ENCODE data around the gene KRT36. TPM values are rescaled to one million over a fixed set of nuclear protein-coding genes. Genes with fewer than 3 reads are reported as not detected.
A peak's percentile ranks its signal among the peaks of the same experiment; 100 is the strongest.

KRT36 gene
- polyA plus RNA-seq, 1 donor (not counting 4 experiments of a cell fraction or from before 2014, with no cell fraction given): not detected

- H2AFZ ChIP-seq (ENCODE audit: control insufficient read depth, low read length): no peak overlapping the region
- H3K9ac ChIP-seq (ENCODE audit: control insufficient read depth, extremely low read depth, insufficient read depth, low read length): no peak overlapping the region
- FAIRE-seq: no peak
- H4K20me1 ChIP-seq (ENCODE audit: control insufficient read depth, extremely low read depth, insufficient read depth, low read length): no peaks in the 10 kb centered on the region
- no peak overlapping the region for H3K27ac ChIP-seq (ENCODE audit: control insufficient read depth, insufficient read depth, low read length)
- H3K9me1 ChIP-seq (ENCODE audit: control insufficient read depth, extremely low read depth, insufficient read depth, low read length): peaks cover 2% of the 10 kb centered on the region
- no peak for TF ChIP-seq EZH2 (IDR thresholded peaks at IDR 0.05; ENCODE audit: low read length)
- no peak for TF ChIP-seq CTCF (optimal IDR thresholded peaks at IDR 0.05 in 1 of 3, IDR thresholded peaks at IDR 0.05 in 1 of 3, conservative IDR thresholded peaks at IDR 0.05 in 1 of 3; ENCODE audit: extremely low read depth in 1 of 3, insufficient read depth in 2 of 3, low read length in 3 of 3)
- peaks cover 0 to 13% of the 10 kb centered on the region in 2 experiments for H3K36me3 ChIP-seq (ENCODE audit: control insufficient read depth in 2 of 2, extremely low read depth in 1 of 2, insufficient read depth in 2 of 2, low read length in 2 of 2)
- peak overlapping the region; percentile 78 for H3K4me2 ChIP-seq (ENCODE audit: control insufficient read depth, extremely low read depth, insufficient read depth, low read depth, low read length)
- H3K79me2 ChIP-seq (ENCODE audit: control insufficient read depth, insufficient read depth, low read length): no peaks in the 10 kb centered on the region
- peak overlapping the region; percentile 25 to 58 (median 33) for H3K4me3 ChIP-seq (ENCODE audit: control insufficient read depth in 2 of 3, extremely low read depth in 1 of 3, insufficient read depth in 2 of 3, low read depth in 1 of 3, low read length in 3 of 3)
- H3K27me3 ChIP-seq (ENCODE audit: control insufficient read depth, extremely low read depth, insufficient read depth, low read length): peaks cover 4% of the 10 kb centered on the region
- H3K4me1 ChIP-seq (ENCODE audit: control insufficient read depth, extremely low read depth, insufficient read depth, low read length): peaks cover 77% of the 10 kb centered on the region
- dilution Hi-C loops (cut with MboI; ENCODE audit: extremely low pct_ligation_motif_present, low sequenced_read_pairs): no loop called here
- H3K9me3 ChIP-seq (ENCODE audit: control insufficient read depth, low read depth, low read length): no peaks in the 10 kb centered on the region
- DNase-seq (ENCODE audit: low read depth, low spot score): no peak
Measured at GRCh38 chr17:41516830-41517283, 27.1 kb upstream of the KRT36 start.

GRCh38 chr17:41516147-41516829 is 26.6 kb upstream of the KRT36 start:
- no peak overlapping the region for H3K27ac ChIP-seq (ENCODE audit: control insufficient read depth, insufficient read depth, low read length)
- TF ChIP-seq EZH2 (IDR thresholded peaks at IDR 0.05; ENCODE audit: low read length): no peak
- TF ChIP-seq CTCF (optimal IDR thresholded peaks at IDR 0.05 in 1 of 3, IDR thresholded peaks at IDR 0.05 in 1 of 3, conservative IDR thresholded peaks at IDR 0.05 in 1 of 3; ENCODE audit: extremely low read depth in 1 of 3, insufficient read depth in 2 of 3, low read length in 3 of 3): no peak
- peaks cover 2% of the 10 kb centered on the region for H3K9me1 ChIP-seq (ENCODE audit: control insufficient read depth, extremely low read depth, insufficient read depth, low read length)
- no peaks in the 10 kb centered on the region for H3K9me3 ChIP-seq (ENCODE audit: control insufficient read depth, low read depth, low read length)
- DNase-seq (ENCODE audit: low read depth, low spot score) (no peak), FAIRE-seq (no peak)
- peaks cover 4% of the 10 kb centered on the region for H3K27me3 ChIP-seq (ENCODE audit: control insufficient read depth, extremely low read depth, insufficient read depth, low read length)
- dilution Hi-C loops (cut with MboI; ENCODE audit: extremely low pct_ligation_motif_present, low sequenced_read_pairs): no loop called here
- peak overlapping the region; percentile 78 for H3K4me2 ChIP-seq (ENCODE audit: control insufficient read depth, extremely low read depth, insufficient read depth, low read depth, low read length)
- H3K79me2 ChIP-seq (ENCODE audit: control insufficient read depth, insufficient read depth, low read length): no peaks in the 10 kb centered on the region
- peaks cover 71% of the 10 kb centered on the region for H3K4me1 ChIP-seq (ENCODE audit: control insufficient read depth, extremely low read depth, insufficient read depth, low read length)
- H3K4me3 ChIP-seq (ENCODE audit: control insufficient read depth in 2 of 3, extremely low read depth in 1 of 3, insufficient read depth in 2 of 3, low read depth in 1 of 3, low read length in 3 of 3): peak overlapping the region in 1 of 3 experiments; percentile 33
- no peak overlapping the region for H3K9ac ChIP-seq (ENCODE audit: control insufficient read depth, extremely low read depth, insufficient read depth, low read length)
- H3K36me3 ChIP-seq (ENCODE audit: control insufficient read depth in 2 of 2, extremely low read depth in 1 of 2, insufficient read depth in 2 of 2, low read length in 2 of 2): peaks cover 0 to 13% of the 10 kb centered on the region in 2 experiments
- no peak overlapping the region for H2AFZ ChIP-seq (ENCODE audit: control insufficient read depth, low read length)
- no peaks in the 10 kb centered on the region for H4K20me1 ChIP-seq (ENCODE audit: control insufficient read depth, extremely low read depth, insufficient read depth, low read length)
